ENCODE data around the gene CDK4. TPM values are rescaled to one million over a fixed set of nuclear protein-coding genes. Genes with fewer than 3 reads are reported as not detected.
A peak's percentile ranks its signal among the peaks of the same experiment; 100 is the strongest.

CDK4 gene
- total RNA-seq, 1 experiment from 2014 or later: 4,723 TPM

- peaks cover 42% of the 10 kb centered on the region for H3K27me3 ChIP-seq (replicated peaks)
- H3K36me3 ChIP-seq: peaks cover 50% of the 10 kb centered on the region
- no peaks in the 10 kb centered on the region for H3K9me3 ChIP-seq (replicated peaks)
- peak within 1 kb of the TSS; percentile 88 for H3K27ac ChIP-seq
- peaks cover 24% of the 10 kb centered on the region for H3K4me1 ChIP-seq (replicated peaks)
- H3K4me3 ChIP-seq: peak within 1 kb of the TSS; percentile 50
- peak in 1 of 2 experiments; percentile 100 for DNase-seq (ENCODE audit: low read depth in 1 of 2, low spot score in 2 of 2)
These were observed 7.2 kb downstream of the CDK4 start, which contains the start of gene TSPAN31 for GRCh38 chr12:57744777-57745484. TSPAN31 (plus strand) TSS chr12:57745039; CDS start chr12:57745155, 116 bp downstream.

GRCh38 chr12:57744194-57744776 lies 7.8 kb downstream of the CDK4 start:
- Histone ChIP-seq H3K4me1 (replicated peaks) (peaks cover 24% of the 10 kb centered on the region), H3K36me3 (peaks cover 44% of the 10 kb centered on the region), H3K27ac (peak overlapping the region; percentile 88), H3K27me3 (replicated peaks) (peaks cover 48% of the 10 kb centered on the region), H3K4me3 (peak overlapping the region; percentile 50), H3K9me3 (replicated peaks) (no peaks in the 10 kb centered on the region)
- no peak for DNase-seq (ENCODE audit: low read depth in 1 of 2, low spot score in 2 of 2)

- no peaks in the 10 kb centered on the region for H3K9me3 ChIP-seq (replicated peaks)
- H3K27me3 ChIP-seq (replicated peaks): peaks cover 54% of the 10 kb centered on the region
- peaks cover 39% of the 10 kb centered on the region for H3K36me3 ChIP-seq
- peak overlapping the region; percentile 50 for H3K4me3 ChIP-seq
- DNase-seq (ENCODE audit: low read depth in 1 of 2, low spot score in 2 of 2): peak in 1 of 2 experiments; percentile 69
- H3K27ac ChIP-seq: no peak overlapping the region
- peaks cover 24% of the 10 kb centered on the region for H3K4me1 ChIP-seq (replicated peaks)
These were observed 8.3 kb downstream of the CDK4 start for GRCh38 chr12:57743769-57744168.

GRCh38 chr12:57741844-57742738 lies 10.0 kb downstream of the CDK4 start:
- peaks cover 10% of the 10 kb centered on the region for H3K9me3 ChIP-seq (replicated peaks)
- H3K27ac ChIP-seq: no peak overlapping the region
- peak; percentile 76 to 87 for DNase-seq (ENCODE audit: low read depth in 1 of 2, low spot score in 2 of 2)
- peaks cover 30% of the 10 kb centered on the region for H3K36me3 ChIP-seq
- H3K4me1 ChIP-seq (replicated peaks): peaks cover 34% of the 10 kb centered on the region
- H3K4me3 ChIP-seq: no peak overlapping the region
- peaks cover 68% of the 10 kb centered on the region for H3K27me3 ChIP-seq (replicated peaks)

- H3K27me3 ChIP-seq (replicated peaks): peaks cover 75% of the 10 kb centered on the region
- H3K9me3 ChIP-seq (replicated peaks): peaks cover 12% of the 10 kb centered on the region
- peak in 1 of 2 experiments; percentile 84 for DNase-seq (ENCODE audit: low read depth in 1 of 2, low spot score in 2 of 2)
- no peak overlapping the region for H3K27ac ChIP-seq
- peaks cover 23% of the 10 kb centered on the region for H3K36me3 ChIP-seq
- H3K4me3 ChIP-seq: no peak overlapping the region
- H3K4me1 ChIP-seq (replicated peaks): peaks cover 41% of the 10 kb centered on the region
These were observed 10.7 kb downstream of the CDK4 start for GRCh38 chr12:57741413-57741789.

GRCh38 chr12:57740656-57741412 lies 11.3 kb downstream of the CDK4 start:
- DNase-seq (ENCODE audit: low read depth in 1 of 2, low spot score in 2 of 2): peak; percentile 75 to 83
- Histone ChIP-seq H3K4me1 (replicated peaks) (peaks cover 41% of the 10 kb centered on the region), H3K9me3 (replicated peaks) (peaks cover 12% of the 10 kb centered on the region), H3K27ac (no peak overlapping the region), H3K27me3 (replicated peaks) (peaks cover 81% of the 10 kb centered on the region), H3K4me3 (no peak overlapping the region), H3K36me3 (peaks cover 17% of the 10 kb centered on the region)

GRCh38 chr12:57739914-57740538 lies 12.1 kb downstream of the CDK4 start:
- peaks cover 36% of the 10 kb centered on the region for H3K4me1 ChIP-seq (replicated peaks)
- H3K27ac ChIP-seq: no peak overlapping the region
- peaks cover 89% of the 10 kb centered on the region for H3K27me3 ChIP-seq (replicated peaks)
- peaks cover 9% of the 10 kb centered on the region for H3K36me3 ChIP-seq
- no peak overlapping the region for H3K4me3 ChIP-seq
- peak; percentile 71 to 81 for DNase-seq (ENCODE audit: low read depth in 1 of 2, low spot score in 2 of 2)
- peaks cover 12% of the 10 kb centered on the region for H3K9me3 ChIP-seq (replicated peaks)

- Histone ChIP-seq H3K27me3 (replicated peaks) (peaks cover 95% of the 10 kb centered on the region), H3K4me1 (replicated peaks) (peaks cover 34% of the 10 kb centered on the region), H3K4me3 (no peak overlapping the region), H3K36me3 (peaks cover 7% of the 10 kb centered on the region), H3K27ac (no peak overlapping the region), H3K9me3 (replicated peaks) (peaks cover 12% of the 10 kb centered on the region)
- peak in 1 of 2 experiments; percentile 83 for DNase-seq (ENCODE audit: low read depth in 1 of 2, low spot score in 2 of 2)
These were observed 12.7 kb downstream of the CDK4 start for GRCh38 chr12:57739387-57739786.

GRCh38 chr12:57738661-57739237 lies 13.4 kb downstream of the CDK4 start, which contains the start of gene AGAP2:
AGAP2 (minus strand) TSS chr12:57738742; CDS start chr12:57738246, 496 bp downstream.
- no peak for DNase-seq (ENCODE audit: low read depth in 1 of 2, low spot score in 2 of 2)
- peaks cover 27% of the 10 kb centered on the region for H3K4me1 ChIP-seq (replicated peaks)
- peak within 1 kb of the TSS; percentile 16 for H3K4me3 ChIP-seq
- peaks cover 13% of the 10 kb centered on the region for H3K9me3 ChIP-seq (replicated peaks)
- peaks cover 96% of the 10 kb centered on the region for H3K27me3 ChIP-seq (replicated peaks)
- no peak within 1 kb of the TSS for H3K27ac ChIP-seq
- H3K36me3 ChIP-seq: peaks cover 7% of the 10 kb centered on the region

GRCh38 chr12:57737467-57738460 lies 14.3 kb downstream of the CDK4 start:
- peak in 1 of 2 experiments; percentile 93 for DNase-seq (ENCODE audit: low read depth in 1 of 2, low spot score in 2 of 2)
- H3K27ac ChIP-seq: no peak overlapping the region
- peaks cover 27% of the 10 kb centered on the region for H3K4me1 ChIP-seq (replicated peaks)
- peaks cover 7% of the 10 kb centered on the region for H3K36me3 ChIP-seq
- H3K27me3 ChIP-seq (replicated peaks): peaks cover 98% of the 10 kb centered on the region
- H3K4me3 ChIP-seq: peak overlapping the region; percentile 16
- H3K9me3 ChIP-seq (replicated peaks): peaks cover 16% of the 10 kb centered on the region

GRCh38 chr12:57736741-57737466 lies 15.2 kb downstream of the CDK4 start:
- Histone ChIP-seq H3K27me3 (replicated peaks) (peaks cover 98% of the 10 kb centered on the region), H3K4me3 (no peak overlapping the region), H3K4me1 (replicated peaks) (peaks cover 27% of the 10 kb centered on the region), H3K36me3 (peaks cover 7% of the 10 kb centered on the region), H3K27ac (no peak overlapping the region), H3K9me3 (replicated peaks) (peaks cover 16% of the 10 kb centered on the region)
- DNase-seq (ENCODE audit: low read depth in 1 of 2, low spot score in 2 of 2): peak in 1 of 2 experiments; percentile 95
